Loucy (cell line): Measurements from ENCODE around the gene GORASP1.

Experiments
- H2AFZ ChIP-seq: fragments of 200-600 bp; sonication (generic); 2 replicates; pipeline ENCODE4 v1.6.0; 2016; ENCODE audit warnings: antibody characterized with exemption, mild to moderate bottlenecking, low read length, moderate library complexity
- H3F3A ChIP-seq: fragments of 200-600 bp; 2 replicates; pipeline ENCODE4 v1.6.0; 2016; ENCODE audit warnings: antibody characterized with exemption, low read depth, mild to moderate bottlenecking
- H3K27me3 ChIP-seq: fragments of 200-600 bp; sonication (generic); 2 replicates; pipeline ENCODE4 v1.6.1; 2014; ENCODE audit warnings: low read length, mild to moderate bottlenecking; ENCODE audit not compliant: insufficient read depth, poor library complexity, severe bottlenecking
- H3K36me3 ChIP-seq: fragments of 200-600 bp; sonication (generic); 2 replicates; pipeline ENCODE4 v1.6.1; 2016; ENCODE audit warnings: low read length; ENCODE audit not compliant: insufficient read depth
- H3K4me1 ChIP-seq: fragments of 200-600 bp; sonication (generic); 2 replicates; pipeline ENCODE4 v1.5.1; 2014; ENCODE audit warnings: low read length, mild to moderate bottlenecking; ENCODE audit not compliant: insufficient read depth, poor library complexity, severe bottlenecking
- H3K4me2 ChIP-seq: fragments of 200-600 bp; sonication (generic); 2 replicates; pipeline ENCODE4 v1.6.0; 2014; ENCODE audit warnings: antibody characterized with exemption, low read length, low read depth, mild to moderate bottlenecking; ENCODE audit not compliant: poor library complexity, severe bottlenecking
- H3K4me3 ChIP-seq: fragments of 200-600 bp; sonication (generic); 2 replicates; pipeline ENCODE4 v1.5.1; 2014; ENCODE audit warnings: low read length, mild to moderate bottlenecking, mixed read lengths; ENCODE audit not compliant: poor library complexity, severe bottlenecking
- H3K79me2 ChIP-seq: fragments of 200-600 bp; sonication (generic); 2 replicates; pipeline ENCODE4 v1.6.1; 2014; ENCODE audit warnings: low read length; ENCODE audit not compliant: insufficient read depth
- H3K9ac ChIP-seq: fragments of 200-600 bp; sonication (generic); 2 replicates; pipeline ENCODE4 v1.6.0; 2014; ENCODE audit warnings: mild to moderate bottlenecking, low read depth, low read length, moderate library complexity; ENCODE audit not compliant: poor library complexity, severe bottlenecking
- H3K9me2 ChIP-seq: fragments of 200-600 bp; sonication (generic); replicated peaks from 2 replicates; pipeline ENCODE4 v1.6.1; 2016; ENCODE audit warnings: low read depth, low read length, mixed read lengths
- H3K9me3 ChIP-seq: fragments of 200-600 bp; sonication (generic); 2 replicates; pipeline ENCODE4 v1.6.1; 2014; ENCODE audit warnings: mild to moderate bottlenecking, antibody characterized with exemption, low read length, low read depth; ENCODE audit not compliant: insufficient read depth
- H4K20me1 ChIP-seq: fragments of 200-600 bp; sonication (generic); 2 replicates; pipeline ENCODE4 v1.6.0; 2014; ENCODE audit warnings: antibody characterized with exemption, low read length, mild to moderate bottlenecking; ENCODE audit not compliant: insufficient read depth, poor library complexity, severe bottlenecking
- CTCF ChIP-seq: fragments of 200-600 bp; sonication (generic); conservative IDR thresholded peaks from 2 replicates; pipeline ENCODE4 v1.5.1; 2014; ENCODE audit warnings: mild to moderate bottlenecking, antibody characterized with exemption, low read length
- EZH2phosphoT487 ChIP-seq: fragments of 200-600 bp; IDR thresholded peaks from 2 replicates; pipeline ENCODE4 v1.6.1; 2018; ENCODE audit warnings: antibody characterized with exemption, mild to moderate bottlenecking, moderate library complexity, borderline replicate concordance

GORASP1 gene

GRCh38 chr3:39096775-39097174 lies 10.7 kb downstream of the GORASP1 start:
- Histone ChIP-seq H2AFZ (no peak overlapping the region), H3K9ac (no peak overlapping the region), H3K9me2 (no peaks in the 10 kb centered on the region), H3K4me1 (no peaks in the 10 kb centered on the region), H3K9me3 (no peaks in the 10 kb centered on the region), H3K27me3 (no peaks in the 10 kb centered on the region), H3K36me3 (peaks cover 90% of the 10 kb centered on the region; the same call in 1 of the 2 replicates), H3K4me2 (no peak overlapping the region), H3K4me3 (no peak overlapping the region), H4K20me1 (peaks cover 5% of the 10 kb centered on the region), H3F3A (no peaks in the 10 kb centered on the region), H3K79me2 (no peaks in the 10 kb centered on the region)
- TF ChIP-seq EZH2phosphoT487, result no peak
- no peak for TF ChIP-seq CTCF

GRCh38 chr3:39095778-39096177 lies 11.6 kb downstream of the GORASP1 start:
- no peak overlapping the region for H2AFZ ChIP-seq
- peaks cover 96% of the 10 kb centered on the region; the same call in 1 of the 2 replicates for H3K36me3 ChIP-seq
- no peaks in the 10 kb centered on the region for H4K20me1 ChIP-seq
- no peaks in the 10 kb centered on the region for H3K27me3 ChIP-seq
- H3F3A ChIP-seq, result no peaks in the 10 kb centered on the region
- H3K9me2 ChIP-seq, result no peaks in the 10 kb centered on the region
- H3K79me2 ChIP-seq, result no peaks in the 10 kb centered on the region
- H3K4me2 ChIP-seq, result no peak overlapping the region
- H3K4me3 ChIP-seq, result no peak overlapping the region
- H3K9ac ChIP-seq, result no peak overlapping the region
- no peak for TF ChIP-seq CTCF
- no peak for TF ChIP-seq EZH2phosphoT487
- no peaks in the 10 kb centered on the region for H3K9me3 ChIP-seq
- no peaks in the 10 kb centered on the region for H3K4me1 ChIP-seq

- Histone ChIP-seq H3K9me2 (no peaks in the 10 kb centered on the region), H3K4me3 (no peak overlapping the region), H3K27me3 (no peaks in the 10 kb centered on the region), H3K9me3 (no peaks in the 10 kb centered on the region), H4K20me1 (no peaks in the 10 kb centered on the region), H3K4me2 (no peak overlapping the region), H3K4me1 (no peaks in the 10 kb centered on the region), H3K9ac (no peak overlapping the region), H3F3A (no peaks in the 10 kb centered on the region), H2AFZ (no peak overlapping the region), H3K79me2 (no peaks in the 10 kb centered on the region), H3K36me3 (peaks cover 96% of the 10 kb centered on the region; the same call in 1 of the 2 replicates)
- TF ChIP-seq EZH2phosphoT487, result no peak
- TF ChIP-seq CTCF, result no peak
Observed at GRCh38 chr3:39094851-39095677, 12.4 kb downstream of the GORASP1 start.
